Purkinje cell (primary cell): ENCODE data around the gene C12orf76. TPM values are rescaled to one million over a fixed set of nuclear protein-coding genes. Genes with fewer than 3 reads are reported as not detected.

Experiments
- polyA plus RNA-seq: library from polyadenylated mRNA; unstranded; fragments of >200 nt; fragmentation: Nextera tagmentation; gene quantifications from 2 replicates; pipeline ENCODE4 v1.2.1, GENCODE V29; 2014

Gene C12orf76
- 170 and 199 TPM in 2 replicates for polyA plus RNA-seq

GRCh38 chr12:110048242-110049027 is at the start of gene C12orf76:
TSS of gene C12orf76 (minus strand) at chr12:110048522. CDS start at chr12:110048495, 27 bp downstream.

GRCh38 chr12:109998904-109999648 is 49.2 kb downstream of the C12orf76 start, which contains the start of gene ANKRD13A:
TSS of gene ANKRD13A (plus strand) at chr12:109999430. CDS start at chr12:109999689, 259 bp downstream.

GRCh38 chr12:109995686-109996482 is 52.4 kb downstream of the C12orf76 start, which contains the start of gene GIT2:
TSS of gene GIT2 (minus strand) at chr12:109996368. CDS start at chr12:109996224, 144 bp downstream.

Other genes starting within 250 kb of the C12orf76 start
- gene TRPV4, start 215.1 kb downstream of the C12orf76 start, polyA plus RNA-seq: not detected in 2 replicates
- gene GLTP, start 168.0 kb downstream of the C12orf76 start, polyA plus RNA-seq: 5.8 and 6.7 TPM in 2 replicates
- 8.7 and 9.2 TPM in 2 replicates for gene TCHP, start 148.2 kb downstream of the C12orf76 start, polyA plus RNA-seq
- gene GIT2, start 52.2 kb downstream of the C12orf76 start, polyA plus RNA-seq: 10.9 and 16.2 TPM in 2 replicates
- gene ANKRD13A, start 49.1 kb downstream of the C12orf76 start, polyA plus RNA-seq: 11.2 and 18.9 TPM in 2 replicates
- gene IFT81, start 75.8 kb upstream of the C12orf76 start, polyA plus RNA-seq: 13.4 and 20.6 TPM in 2 replicates
- gene ATP2A2, start 232.7 kb upstream of the C12orf76 start, polyA plus RNA-seq: 626 and 758 TPM in 2 replicates